GM12878 (cell line): ENCODE results near the gene PTPRB. TPM values are rescaled to one million over a fixed set of nuclear protein-coding genes. Genes with fewer than 3 reads are reported as not detected.

ENCODE experiments used
- ATAC-seq: fragments of 200-7000 bp; cut with Tn5 transposase; 3 replicates; pipeline ENCODE4 v1.9.1; 2020; ENCODE audit warnings: mild to moderate bottlenecking, moderate library complexity
- BruUV-seq: library from RNA; stranded (reverse); fragments of 400-500 nt; replicated peaks from 2 replicates; lab custom pipeline; 2021; lab: Mats Ljungman, UMichigan
- CTCF ChIA-PET: fragments of 300-600 bp; sonication (Branson Sonifier 250); formaldehyde crosslinking; extraction: SDS; loops from one replicate; lab custom pipeline; 2021; ENCODE audit warnings: inconsistent platforms; lab: Yijun Ruan, JAX
- POLR2A ChIA-PET: fragments of 350-600 bp; formaldehyde crosslinking; extraction: SDS; loops from one replicate; lab custom pipeline; 2021; ENCODE audit warnings: inconsistent platforms; lab: Charles Lee
- RAD21 ChIA-PET: fragments of 300-600 bp; sonication (Branson Sonifier 250); formaldehyde crosslinking; loops from one replicate; lab custom pipeline; 2023; ENCODE audit warnings: antibody characterized with exemption; ENCODE audit not compliant: unreplicated experiment; lab: Charles Lee
- SMC1A ChIA-PET: fragments of 300-600 bp; sonication (Branson Sonifier 250); formaldehyde crosslinking; loops from one replicate; lab custom pipeline; 2023; ENCODE audit not compliant: unreplicated experiment, uncharacterized antibody; lab: Charles Lee
- DNase-seq: peaks from one replicate; pipeline ENCODE4 v3.0.0-alpha.2; 2011; ENCODE audit warnings: low read depth, low spot score
- FAIRE-seq: peaks from 3 replicates; lab custom pipeline; 2011; peaks lifted over from hg19 to GRCh38; lab: Jason Lieb, UNC
- H2AFZ ChIP-seq: 2 replicates; pipeline ENCODE4 v1.6.0; 2011; ENCODE audit warnings: low read depth, low read length, control low read depth; ENCODE audit not compliant: control insufficient read depth
- H3K27ac ChIP-seq: 2 replicates; pipeline ENCODE4 v1.5.1; 2011; ENCODE audit warnings: control low read depth; ENCODE audit not compliant: control insufficient read depth, insufficient read depth
- H3K27me3 ChIP-seq, 2 experiments: replicated peaks in 1 of 2; 2 replicates each; pipeline versions ENCODE4 v1.6.0 to v1.6.1; 2011; ENCODE audit warnings: low read length in 1 of 2; ENCODE audit not compliant: control insufficient read depth in 2 of 2, insufficient read depth in 2 of 2
- H3K36me3 ChIP-seq, 2 experiments: 2 replicates each; pipeline ENCODE4 v1.5.1; 2011; ENCODE audit warnings: low read length in 1 of 2; ENCODE audit not compliant: control insufficient read depth in 2 of 2, insufficient read depth in 2 of 2
- H3K4me1 ChIP-seq: 2 replicates; pipeline ENCODE4 v1.6.1; 2011; ENCODE audit warnings: mild to moderate bottlenecking, low read length, moderate library complexity, mixed read lengths; ENCODE audit not compliant: control insufficient read depth, insufficient read depth
- H3K4me2 ChIP-seq: 2 replicates; pipeline ENCODE4 v1.6.0; 2011; ENCODE audit warnings: control low read depth; ENCODE audit not compliant: control insufficient read depth, insufficient read depth
- H3K4me3 ChIP-seq: fragments of 200-600 bp; sonication (generic); 2 replicates; pipeline ENCODE4 v1.5.1; 2016
- H3K79me2 ChIP-seq: 2 replicates; pipeline ENCODE4 v1.6.0; 2011; ENCODE audit warnings: low read length; ENCODE audit not compliant: control insufficient read depth, insufficient read depth
- H3K9ac ChIP-seq: 2 replicates; pipeline ENCODE4 v1.8.0; 2011; ENCODE audit warnings: low read length, control low read depth, mixed read lengths; ENCODE audit not compliant: control insufficient read depth, insufficient read depth
- H3K9me3 ChIP-seq: replicated peaks from 3 replicates; pipeline ENCODE4 v1.5.1; 2011; ENCODE audit warnings: mild to moderate bottlenecking, low read length; ENCODE audit not compliant: control insufficient read depth, insufficient read depth
- H4K20me1 ChIP-seq: 2 replicates; pipeline ENCODE4 v1.6.0; 2011; ENCODE audit not compliant: control insufficient read depth, insufficient read depth
- BRCA1 ChIP-seq: IDR thresholded peaks from 2 replicates; pipeline ENCODE4 v1.6.1; 2011; ENCODE audit warnings: low read depth, low read length, improper control_type of control experiment
- CBX3 ChIP-seq: fragments of 200-600 bp; sonication (generic); IDR thresholded peaks from 2 replicates; pipeline ENCODE4 v1.6.1; 2016; ENCODE audit warnings: low read depth, borderline replicate concordance
- CREM ChIP-seq: IDR thresholded peaks from 2 replicates; pipeline ENCODE4 v1.6.1; 2014; ENCODE audit warnings: antibody characterized with exemption, low read depth
- GATAD2B ChIP-seq: fragments of 450-650 bp; conservative IDR thresholded peaks from 2 replicates; pipeline ENCODE4 v1.6.1; 2017; ENCODE audit warnings: low read depth, mild to moderate bottlenecking, moderate library complexity
- HDAC2 ChIP-seq: fragments of 200-600 bp; sonication (generic); IDR thresholded peaks from 2 replicates; pipeline ENCODE4 v1.6.1; 2017
- MEF2A ChIP-seq: IDR thresholded peaks from 2 replicates; pipeline ENCODE4 v1.6.1; 2011; ENCODE audit warnings: low read depth, mild to moderate bottlenecking, low read length, moderate library complexity; ENCODE audit not compliant: insufficient read depth
- MYC ChIP-seq: IDR thresholded peaks from 2 replicates; pipeline ENCODE4 v1.6.1; 2011; ENCODE audit warnings: mild to moderate bottlenecking, low read length, moderate library complexity, inconsistent platforms; ENCODE audit not compliant: insufficient read depth, insufficient replicate concordance, insufficient read length, severe bottlenecking
- ZNF24 ChIP-seq: fragments of 450-650 bp; IDR thresholded peaks from 2 replicates; pipeline ENCODE4 v1.6.1; 2017; ENCODE audit warnings: antibody characterized with exemption, mild to moderate bottlenecking
- WGBS: methylation state at CpG from one replicate; pipeline ENCODE4 v1.1.6; 2016; ENCODE audit warnings: low lambda C conversion rate; ENCODE audit not compliant: insufficient replicate concordance, insufficient coverage; ENCODE audit errors: missing lambda C conversion rate; 5-methylcytosine and 5-hydroxymethylcytosine counted together
- in situ Hi-C: fragments of 300-500 bp; cut with MboI; formaldehyde crosslinking; loops from 9 replicates; pipeline ENCODE4 v1.14.3; 2018; ENCODE audit warnings: mixed read lengths
- intact Hi-C: fragments of 100-400 bp; cut with micrococcal nuclease; formaldehyde crosslinking; loops from one replicate; pipeline ENCODE4 v1.14.2; 2022; ENCODE audit not compliant: unreplicated experiment
- polyA plus RNA-seq, 11 experiments: library from polyadenylated mRNA; depleted of rRNA in 4 of 11; unstranded in 6 of 11; stranded (reverse) in 5 of 11; fragments of >200 nt; fragmentation: Nextera tagmentation in 4 of 11; fragmentation: Illumina TruSeq in 1 of 11; extraction: Ambion mirVana in 4 of 11; extraction: Trizol in 1 of 11; gene quantifications; 1 replicate in 1 of 11; 2 replicates in 10 of 11; pipeline versions ENCODE4 v1.2.1 to v1.2.3, GENCODE V29; 2011 to 2016; ENCODE audit warnings: inconsistent platforms in 2 of 11, missing spikeins in 2 of 11, low read depth in 1 of 11
- total RNA-seq, 4 experiments: library from RNA; depleted of rRNA in 3 of 4; stranded (reverse); fragments of >200 nt in 3 of 4; fragmentation: Illumina TruSeq in 1 of 4; extraction: Trizol in 1 of 4; gene quantifications; 2 replicates each; pipeline versions ENCODE4 v1.2.1 to v1.2.3, GENCODE V29; 2013 to 2021
- TF ChIP-seq, protein P1 (sequence below), 3 experiments: IDR thresholded peaks in 2 of 3; conservative IDR thresholded peaks in 1 of 3; 2 replicates each; pipeline ENCODE4 v1.5.1; 2011; ENCODE audit warnings: low read depth in 3 of 3, low read length in 3 of 3, mild to moderate bottlenecking in 3 of 3, control low read depth in 2 of 3, moderate library complexity in 2 of 3, inconsistent platforms in 1 of 3, mixed read lengths in 1 of 3; ENCODE audit not compliant: control insufficient read depth in 2 of 3, insufficient read depth in 1 of 3; ENCODE audit errors: extremely low read depth in 1 of 3
- TF ChIP-seq, protein P2 (sequence below): fragments of 450-650 bp; IDR thresholded peaks from 2 replicates; pipeline ENCODE4 v1.6.1; 2017; ENCODE audit warnings: mild to moderate bottlenecking, moderate library complexity
- TF ChIP-seq, protein P3 (sequence below): fragments of 450-650 bp; IDR thresholded peaks from 2 replicates; pipeline ENCODE4 v1.6.1; 2016; ENCODE audit warnings: mild to moderate bottlenecking
- TF ChIP-seq, protein P4 (sequence below): fragments of 150-350 bp; IDR thresholded peaks from 2 replicates; pipeline ENCODE4 v1.6.1; 2014; ENCODE audit warnings: mild to moderate bottlenecking, low read depth, low read length

The PTPRB gene
- total and polyA plus RNA-seq, 10 of the 15 experiments (the other 5 are each of a cell fraction or from before 2014, with no cell fraction given): 0.03 to 0.35 (median 0.05) TPM

DNA sequence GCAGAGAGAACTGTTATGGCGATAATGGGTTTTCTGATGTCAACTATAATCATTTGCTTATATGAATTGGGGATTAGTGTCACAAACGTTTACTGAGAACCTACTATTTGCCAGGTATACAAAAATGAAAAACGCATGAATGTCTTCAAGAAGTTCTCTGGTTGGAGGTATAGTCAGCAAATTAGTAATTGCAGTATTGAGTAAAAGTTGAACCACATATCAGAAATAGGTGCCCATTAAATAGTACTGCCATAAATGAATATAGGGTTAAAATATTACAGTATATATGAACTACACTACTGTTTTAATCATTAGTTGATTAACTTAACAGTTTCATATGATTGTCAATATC, 60.0 kb downstream of the PTPRB start:
- ChIA-PET RAD21 (interaction anchor here (0.6 to 2.6 kb wide), 14 partner anchors 90 to 698 kb away, joined by 3 to 34 read pairs (median 4); partner anchors contain the start of gene KCNMB4), SMC1A (interaction anchor here (0.8 to 2.9 kb wide), 19 partner anchors 9 to 707 kb away, joined by 3 to 44 read pairs (median 5); no protein-coding TSS in a partner anchor), POLR2A (no interaction called here), CTCF (interaction anchor here (0.5 to 3.9 kb wide), 35 partner anchors 9 to 1219 kb away, joined by 3 to 80 read pairs (median 4); partner anchors contain the start of gene KCNMB4)
- Histone ChIP-seq H3K27me3 (no peaks in the 10 kb centered on the region), H3K4me2 (no peak overlapping the region), H3K4me1 (no peaks in the 10 kb centered on the region), H4K20me1 (no peaks in the 10 kb centered on the region), H2AFZ (no peak overlapping the region), H3K27ac (no peak overlapping the region), H3K9me3 (no peaks in the 10 kb centered on the region), H3K79me2 (no peaks in the 10 kb centered on the region), H3K36me3 (no peaks in the 10 kb centered on the region), H3K4me3 (no peak overlapping the region), H3K9ac (no peak overlapping the region)
- FAIRE-seq (no peak), DNase-seq (no peak), ATAC-seq (no peak)
- intact Hi-C loops: loop anchor here (1.0 to 5.0 kb wide), 5 partner anchors 175 to 698 kb away; no protein-coding TSS in a partner anchor
- BruUV-seq: no TSS peak
- WGBS: 0% methylated on average over 3 of the region's 3 CpGs
- in situ Hi-C loops: loop anchor here (5.0 kb wide), 1 partner anchor 680 kb away; no protein-coding TSS in a partner anchor
- no peak for TF ChIP-seq BRCA1
- TF ChIP-seq, protein P1, sequence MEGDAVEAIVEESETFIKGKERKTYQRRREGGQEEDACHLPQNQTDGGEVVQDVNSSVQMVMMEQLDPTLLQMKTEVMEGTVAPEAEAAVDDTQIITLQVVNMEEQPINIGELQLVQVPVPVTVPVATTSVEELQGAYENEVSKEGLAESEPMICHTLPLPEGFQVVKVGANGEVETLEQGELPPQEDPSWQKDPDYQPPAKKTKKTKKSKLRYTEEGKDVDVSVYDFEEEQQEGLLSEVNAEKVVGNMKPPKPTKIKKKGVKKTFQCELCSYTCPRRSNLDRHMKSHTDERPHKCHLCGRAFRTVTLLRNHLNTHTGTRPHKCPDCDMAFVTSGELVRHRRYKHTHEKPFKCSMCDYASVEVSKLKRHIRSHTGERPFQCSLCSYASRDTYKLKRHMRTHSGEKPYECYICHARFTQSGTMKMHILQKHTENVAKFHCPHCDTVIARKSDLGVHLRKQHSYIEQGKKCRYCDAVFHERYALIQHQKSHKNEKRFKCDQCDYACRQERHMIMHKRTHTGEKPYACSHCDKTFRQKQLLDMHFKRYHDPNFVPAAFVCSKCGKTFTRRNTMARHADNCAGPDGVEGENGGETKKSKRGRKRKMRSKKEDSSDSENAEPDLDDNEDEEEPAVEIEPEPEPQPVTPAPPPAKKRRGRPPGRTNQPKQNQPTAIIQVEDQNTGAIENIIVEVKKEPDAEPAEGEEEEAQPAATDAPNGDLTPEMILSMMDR (IDR thresholded peaks at IDR 0.05 in 2 of 3, conservative IDR thresholded peaks at IDR 0.05 in 1 of 3; ENCODE audit: control insufficient read depth in 2 of 3, extremely low read depth in 1 of 3, insufficient read depth in 1 of 3, low read depth in 3 of 3, low read length in 3 of 3): no peak
- TF ChIP-seq, protein P2, sequence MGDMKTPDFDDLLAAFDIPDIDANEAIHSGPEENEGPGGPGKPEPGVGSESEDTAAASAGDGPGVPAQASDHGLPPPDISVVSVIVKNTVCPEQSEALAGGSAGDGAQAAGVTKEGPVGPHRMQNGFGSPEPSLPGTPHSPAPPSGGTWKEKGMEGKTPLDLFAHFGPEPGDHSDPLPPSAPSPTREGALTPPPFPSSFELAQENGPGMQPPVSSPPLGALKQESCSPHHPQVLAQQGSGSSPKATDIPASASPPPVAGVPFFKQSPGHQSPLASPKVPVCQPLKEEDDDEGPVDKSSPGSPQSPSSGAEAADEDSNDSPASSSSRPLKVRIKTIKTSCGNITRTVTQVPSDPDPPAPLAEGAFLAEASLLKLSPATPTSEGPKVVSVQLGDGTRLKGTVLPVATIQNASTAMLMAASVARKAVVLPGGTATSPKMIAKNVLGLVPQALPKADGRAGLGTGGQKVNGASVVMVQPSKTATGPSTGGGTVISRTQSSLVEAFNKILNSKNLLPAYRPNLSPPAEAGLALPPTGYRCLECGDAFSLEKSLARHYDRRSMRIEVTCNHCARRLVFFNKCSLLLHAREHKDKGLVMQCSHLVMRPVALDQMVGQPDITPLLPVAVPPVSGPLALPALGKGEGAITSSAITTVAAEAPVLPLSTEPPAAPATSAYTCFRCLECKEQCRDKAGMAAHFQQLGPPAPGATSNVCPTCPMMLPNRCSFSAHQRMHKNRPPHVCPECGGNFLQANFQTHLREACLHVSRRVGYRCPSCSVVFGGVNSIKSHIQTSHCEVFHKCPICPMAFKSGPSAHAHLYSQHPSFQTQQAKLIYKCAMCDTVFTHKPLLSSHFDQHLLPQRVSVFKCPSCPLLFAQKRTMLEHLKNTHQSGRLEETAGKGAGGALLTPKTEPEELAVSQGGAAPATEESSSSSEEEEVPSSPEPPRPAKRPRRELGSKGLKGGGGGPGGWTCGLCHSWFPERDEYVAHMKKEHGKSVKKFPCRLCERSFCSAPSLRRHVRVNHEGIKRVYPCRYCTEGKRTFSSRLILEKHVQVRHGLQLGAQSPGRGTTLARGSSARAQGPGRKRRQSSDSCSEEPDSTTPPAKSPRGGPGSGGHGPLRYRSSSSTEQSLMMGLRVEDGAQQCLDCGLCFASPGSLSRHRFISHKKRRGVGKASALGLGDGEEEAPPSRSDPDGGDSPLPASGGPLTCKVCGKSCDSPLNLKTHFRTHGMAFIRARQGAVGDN: no peak
- TF ChIP-seq MYC: no peak
- no peak for TF ChIP-seq CREM
- TF ChIP-seq HDAC2: no peak
- TF ChIP-seq, protein P3, sequence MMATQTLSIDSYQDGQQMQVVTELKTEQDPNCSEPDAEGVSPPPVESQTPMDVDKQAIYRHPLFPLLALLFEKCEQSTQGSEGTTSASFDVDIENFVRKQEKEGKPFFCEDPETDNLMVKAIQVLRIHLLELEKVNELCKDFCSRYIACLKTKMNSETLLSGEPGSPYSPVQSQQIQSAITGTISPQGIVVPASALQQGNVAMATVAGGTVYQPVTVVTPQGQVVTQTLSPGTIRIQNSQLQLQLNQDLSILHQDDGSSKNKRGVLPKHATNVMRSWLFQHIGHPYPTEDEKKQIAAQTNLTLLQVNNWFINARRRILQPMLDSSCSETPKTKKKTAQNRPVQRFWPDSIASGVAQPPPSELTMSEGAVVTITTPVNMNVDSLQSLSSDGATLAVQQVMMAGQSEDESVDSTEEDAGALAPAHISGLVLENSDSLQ: no peak
- no peak for TF ChIP-seq MEF2A
- TF ChIP-seq CBX3: no peak
- TF ChIP-seq GATAD2B: no peak
- TF ChIP-seq, protein P4, sequence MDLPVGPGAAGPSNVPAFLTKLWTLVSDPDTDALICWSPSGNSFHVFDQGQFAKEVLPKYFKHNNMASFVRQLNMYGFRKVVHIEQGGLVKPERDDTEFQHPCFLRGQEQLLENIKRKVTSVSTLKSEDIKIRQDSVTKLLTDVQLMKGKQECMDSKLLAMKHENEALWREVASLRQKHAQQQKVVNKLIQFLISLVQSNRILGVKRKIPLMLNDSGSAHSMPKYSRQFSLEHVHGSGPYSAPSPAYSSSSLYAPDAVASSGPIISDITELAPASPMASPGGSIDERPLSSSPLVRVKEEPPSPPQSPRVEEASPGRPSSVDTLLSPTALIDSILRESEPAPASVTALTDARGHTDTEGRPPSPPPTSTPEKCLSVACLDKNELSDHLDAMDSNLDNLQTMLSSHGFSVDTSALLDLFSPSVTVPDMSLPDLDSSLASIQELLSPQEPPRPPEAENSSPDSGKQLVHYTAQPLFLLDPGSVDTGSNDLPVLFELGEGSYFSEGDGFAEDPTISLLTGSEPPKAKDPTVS: no peak
- no peak for TF ChIP-seq ZNF24
